HEK293T (cell line): ENCODE results near the gene OR8H1.

Experiments
- SP1 ChIP-seq: fragments of 450-650 bp; IDR thresholded peaks from 2 replicates; pipeline ENCODE4 v1.6.1; 2017
- ZNF384 ChIP-seq: fragments of 450-650 bp; IDR thresholded peaks from 2 replicates; pipeline ENCODE4 v1.6.1; 2016

- TF ChIP-seq ZNF384: no peak
- no peak for TF ChIP-seq SP1
Measured at GRCh38 chr11:56273854-56274253, 18.2 kb downstream of the OR8H1 start, which contains the start of gene OR5T1.
